ENCODE measurements around the gene SPHK1. TPM values are rescaled to one million over a fixed set of nuclear protein-coding genes. Genes with fewer than 3 reads are reported as not detected.
A peak's percentile ranks its signal among the peaks of the same experiment; 100 is the strongest.

SPHK1 gene
- total RNA-seq, 4 donors from 2014 or later: 14.7 to 29.2 (median 18.9) TPM

GRCh38 chr17:76432004-76432403 is 47.6 kb downstream of the SPHK1 start:
- H3K27ac ChIP-seq: no peak overlapping the region
- H3K36me3 ChIP-seq: no peaks in the 10 kb centered on the region
- WGBS, 2 donors (ENCODE audit: low coverage in 1 of 2): 91 to 96% methylated on average over 6 of the region's 6 CpGs
- TF ChIP-seq EP300 (IDR thresholded peaks at IDR 0.05): no peak
- TF ChIP-seq CTCF (IDR thresholded peaks at IDR 0.05): no peak
- no peaks in the 10 kb centered on the region for H3K9me3 ChIP-seq
- no peaks in the 10 kb centered on the region for H3K27me3 ChIP-seq
- H3K4me1 ChIP-seq: peaks cover 4 to 25% (median 7%) of the 10 kb centered on the region in 3 donors
- no peak overlapping the region for H3K4me3 ChIP-seq
- ATAC-seq: no peak

DNA sequence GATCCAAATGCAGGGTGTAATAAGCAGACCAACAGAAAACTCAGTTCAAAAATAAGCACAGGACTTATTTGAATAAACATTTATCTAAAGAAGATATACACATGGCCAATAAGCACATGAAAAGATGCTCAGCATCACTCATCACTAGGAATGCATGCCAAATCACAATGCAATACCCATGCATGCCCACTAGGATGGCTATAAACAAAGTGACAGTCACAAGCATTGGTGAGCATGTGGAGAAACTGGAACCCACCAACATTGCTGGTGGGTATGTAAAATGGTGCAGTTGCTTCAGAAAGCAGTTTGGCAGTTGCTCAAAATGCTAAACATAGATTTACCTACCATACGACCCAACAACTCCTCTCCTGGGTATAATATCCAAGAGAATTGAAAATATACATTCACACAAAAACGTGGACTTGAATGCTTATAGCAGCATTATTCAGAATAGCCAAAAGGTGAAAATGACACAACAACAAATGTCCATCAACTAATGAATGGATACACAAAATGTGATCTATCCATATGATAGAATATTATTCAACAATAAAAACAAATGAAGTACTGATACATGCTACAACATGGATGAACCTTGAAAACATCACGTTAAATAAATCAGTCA is 48.4 kb downstream of the SPHK1 start:
- 52 to 84% methylated on average over 2 to 3 of the region's 3 CpGs for WGBS, 2 donors (ENCODE audit: low coverage in 1 of 2)
- H3K4me3 ChIP-seq: no peak overlapping the region
- H3K27me3 ChIP-seq: no peaks in the 10 kb centered on the region
- TF ChIP-seq POLR2AphosphoS5 (IDR thresholded peaks at IDR 0.05) (no peak), POLR2A (IDR thresholded peaks at IDR 0.05) (no peak), CTCF (IDR thresholded peaks at IDR 0.05) (peak in 1 of 4 experiments; percentile 8)
- peaks cover 2 to 17% (median 3%) of the 10 kb centered on the region in 3 donors for H3K4me1 ChIP-seq
- H3K27ac ChIP-seq: no peak overlapping the region
- H3K36me3 ChIP-seq: no peaks in the 10 kb centered on the region
- no peak for ATAC-seq
- H3K9me3 ChIP-seq: no peaks in the 10 kb centered on the region

- Histone ChIP-seq H3K36me3 (no peaks in the 10 kb centered on the region), H3K27me3 (no peaks in the 10 kb centered on the region), H3K9me3 (no peaks in the 10 kb centered on the region), H3K27ac (no peak overlapping the region), H3K4me3 (no peak overlapping the region), H3K4me1 (peaks cover 0 to 9% (median 0%) of the 10 kb centered on the region in 3 donors)
- WGBS, 2 donors (ENCODE audit: low coverage in 1 of 2): 93 to 95% methylated on average over 7 to 9 of the region's 9 CpGs
- TF ChIP-seq POLR2A (IDR thresholded peaks at IDR 0.05) (no peak), CTCF (IDR thresholded peaks at IDR 0.05) (no peak), POLR2AphosphoS5 (IDR thresholded peaks at IDR 0.05) (no peak), EP300 (IDR thresholded peaks at IDR 0.05) (no peak)
- ATAC-seq: no peak
Observed at GRCh38 chr17:76433693-76434092, 49.3 kb downstream of the SPHK1 start.

DNA sequence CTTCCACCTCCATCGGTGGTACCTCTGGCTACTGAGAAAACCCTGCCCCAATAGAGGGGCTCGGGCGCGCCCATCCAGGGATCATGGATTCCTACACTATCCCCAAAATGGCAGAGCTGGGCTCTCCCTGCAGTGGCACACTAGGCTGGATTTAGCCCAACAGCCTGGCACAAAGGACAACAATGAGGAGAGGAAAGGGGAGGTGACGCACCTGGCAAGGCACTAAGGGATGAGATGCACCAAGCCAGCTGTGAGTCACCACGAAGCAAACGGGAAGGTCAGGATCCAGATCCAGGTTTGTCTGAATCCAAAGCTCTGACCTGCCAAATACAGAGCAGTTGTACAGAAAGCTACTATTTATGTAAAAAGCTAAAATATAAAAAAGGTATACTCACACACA is 50.5 kb downstream of the SPHK1 start:
- no peaks in the 10 kb centered on the region for H3K9me3 ChIP-seq
- no peaks in the 10 kb centered on the region for H3K27me3 ChIP-seq
- H3K27ac ChIP-seq: no peak overlapping the region
- peaks cover 0 to 9% (median 0%) of the 10 kb centered on the region in 3 donors for H3K4me1 ChIP-seq
- H3K36me3 ChIP-seq: no peaks in the 10 kb centered on the region
- TF ChIP-seq EP300 (IDR thresholded peaks at IDR 0.05) (no peak), POLR2AphosphoS5 (IDR thresholded peaks at IDR 0.05) (no peak), CTCF (IDR thresholded peaks at IDR 0.05) (no peak), POLR2A (IDR thresholded peaks at IDR 0.05) (no peak)
- 30 to 50% methylated on average over 1 to 2 of the region's 7 CpGs for WGBS, 2 donors (ENCODE audit: low coverage in 1 of 2)
- no peak overlapping the region for H3K4me3 ChIP-seq
- no peak for ATAC-seq

- Histone ChIP-seq H3K9me3 (no peaks in the 10 kb centered on the region), H3K27ac (no peak overlapping the region), H3K27me3 (no peaks in the 10 kb centered on the region), H3K4me1 (peaks cover 0 to 9% (median 0%) of the 10 kb centered on the region in 3 donors), H3K36me3 (no peaks in the 10 kb centered on the region), H3K4me3 (no peak overlapping the region)
- ATAC-seq: no peak
- 100% methylated on average over 1 of the region's 11 CpGs; no CpG with 5 or more reads in 1 of the 2 donors for WGBS, 2 donors (ENCODE audit: low coverage in 1 of 2)
- no peak for TF ChIP-seq EP300 (IDR thresholded peaks at IDR 0.05)
- no peak for TF ChIP-seq POLR2A (IDR thresholded peaks at IDR 0.05)
- no peak for TF ChIP-seq POLR2AphosphoS5 (IDR thresholded peaks at IDR 0.05)
- no peak for TF ChIP-seq CTCF (IDR thresholded peaks at IDR 0.05)
Observed at GRCh38 chr17:76435751-76436150, 51.3 kb downstream of the SPHK1 start.
